ENCODE data around the gene HIF3A. TPM values are rescaled to one million over a fixed set of nuclear protein-coding genes. Genes with fewer than 3 reads are reported as not detected.
"Not testable (repeated sequence)": the region's sequence is repeated elsewhere in the genome, so short reads cannot be mapped to it uniquely, and the experiment has no call there.

Gene HIF3A
- total RNA-seq, 1 donor from 2014 or later = 0.53 TPM

- FAIRE-seq (no peak), DNase-seq (ENCODE audit: low read depth) (no peak)
- Histone ChIP-seq H3K36me3 (ENCODE audit: control insufficient read depth, insufficient read depth, low read length) (no peaks in the 10 kb centered on the region), H3K4me3 (ENCODE audit: low read depth, low read length) (no peak overlapping the region), H3K27me3 (ENCODE audit: control insufficient read depth, insufficient read depth, low read length) (no peaks in the 10 kb centered on the region)
- no peak for TF ChIP-seq CTCF (IDR thresholded peaks at IDR 0.05; ENCODE audit: insufficient read depth, low read length, severe bottlenecking)
These were observed 22.8 kb downstream of the HIF3A start for GRCh38 chr19:46319613-46320012.

- H3K4me3 ChIP-seq (ENCODE audit: low read depth, low read length) = no peak overlapping the region
- no peaks in the 10 kb centered on the region for H3K36me3 ChIP-seq (ENCODE audit: control insufficient read depth, insufficient read depth, low read length)
- TF ChIP-seq CTCF (IDR thresholded peaks at IDR 0.05; ENCODE audit: insufficient read depth, low read length, severe bottlenecking) = no peak
- FAIRE-seq (no peak), DNase-seq (ENCODE audit: low read depth) (no peak)
- H3K27me3 ChIP-seq (ENCODE audit: control insufficient read depth, insufficient read depth, low read length) = no peaks in the 10 kb centered on the region
These were observed 23.7 kb downstream of the HIF3A start for GRCh38 chr19:46320559-46320958.

- TF ChIP-seq CTCF (IDR thresholded peaks at IDR 0.05; ENCODE audit: insufficient read depth, low read length, severe bottlenecking) = no peak
- no peak for DNase-seq (ENCODE audit: low read depth)
- no peak overlapping the region for H3K4me3 ChIP-seq (ENCODE audit: low read depth, low read length)
- no peak for FAIRE-seq
- H3K36me3 ChIP-seq (ENCODE audit: control insufficient read depth, insufficient read depth, low read length) = no peaks in the 10 kb centered on the region
- no peaks in the 10 kb centered on the region for H3K27me3 ChIP-seq (ENCODE audit: control insufficient read depth, insufficient read depth, low read length)
These were observed 24.8 kb downstream of the HIF3A start for GRCh38 chr19:46321653-46322052.

- H3K4me3 ChIP-seq (ENCODE audit: low read depth, low read length); FAIRE-seq; DNase-seq (ENCODE audit: low read depth); H3K36me3 ChIP-seq (ENCODE audit: control insufficient read depth, insufficient read depth, low read length); H3K27me3 ChIP-seq (ENCODE audit: control insufficient read depth, insufficient read depth, low read length): not testable (repeated sequence)
These were observed 26.4 kb downstream of the HIF3A start for GRCh38 chr19:46323227-46323626.

GRCh38 chr19:46324277-46324676, 27.4 kb downstream of the HIF3A start:
- DNase-seq (ENCODE audit: low read depth) = no peak
- Histone ChIP-seq H3K36me3 (ENCODE audit: control insufficient read depth, insufficient read depth, low read length) (no peaks in the 10 kb centered on the region), H3K4me3 (ENCODE audit: low read depth, low read length) (no peak overlapping the region), H3K27me3 (ENCODE audit: control insufficient read depth, insufficient read depth, low read length) (no peaks in the 10 kb centered on the region)
- no peak for TF ChIP-seq CTCF (IDR thresholded peaks at IDR 0.05; ENCODE audit: insufficient read depth, low read length, severe bottlenecking)
- FAIRE-seq = no peak

- FAIRE-seq (no peak), DNase-seq (ENCODE audit: low read depth) (no peak)
- Histone ChIP-seq H3K36me3 (ENCODE audit: control insufficient read depth, insufficient read depth, low read length) (no peaks in the 10 kb centered on the region), H3K4me3 (ENCODE audit: low read depth, low read length) (no peak overlapping the region), H3K27me3 (ENCODE audit: control insufficient read depth, insufficient read depth, low read length) (no peaks in the 10 kb centered on the region)
- TF ChIP-seq CTCF (IDR thresholded peaks at IDR 0.05; ENCODE audit: insufficient read depth, low read length, severe bottlenecking) = no peak
These were observed 29.8 kb downstream of the HIF3A start for GRCh38 chr19:46326608-46327007.

Measured in bronchial epithelial cell (primary cell).